HG02852 (cell line): ENCODE measurements around the gene KCNK15.
"Not testable (repeated sequence)": the region's sequence is repeated elsewhere in the genome, so short reads cannot be mapped to it uniquely, and the experiment has no call there.

ENCODE experiments used
- ATAC-seq: cut with Tn5 transposase; IDR thresholded peaks from one replicate; pipeline ENCODE4 v1.9.1; 2021; ENCODE audit warnings: mild to moderate bottlenecking, moderate library complexity; ENCODE audit not compliant: unreplicated experiment

Gene KCNK15

GRCh38 chr20:44745598-44746366 lies at the start of gene KCNK15:
TSS of gene KCNK15 (plus strand) at chr20:44745865. CDS start at chr20:44745911, 46 bp downstream.
- no peak for ATAC-seq

GRCh38 chr20:44696315-44696714 lies 49.4 kb upstream of the KCNK15 start:
- no peak for ATAC-seq

GRCh38 chr20:44697041-44697440 lies 48.6 kb upstream of the KCNK15 start:
- not testable (repeated sequence) for ATAC-seq

- no peak for ATAC-seq
Measured at GRCh38 chr20:44698351-44698750, 47.3 kb upstream of the KCNK15 start.

GRCh38 chr20:44700306-44700705 lies 45.4 kb upstream of the KCNK15 start:
- no peak for ATAC-seq

GRCh38 chr20:44701118-44701857 lies 44.4 kb upstream of the KCNK15 start:
- no peak for ATAC-seq

GRCh38 chr20:44701858-44702256 lies 43.8 kb upstream of the KCNK15 start:
- ATAC-seq: no peak

GRCh38 chr20:44702776-44703175 lies 42.9 kb upstream of the KCNK15 start:
- ATAC-seq: no peak

- no peak for ATAC-seq
Measured at GRCh38 chr20:44703183-44703925, 42.3 kb upstream of the KCNK15 start.

GRCh38 chr20:44703956-44704488 lies 41.6 kb upstream of the KCNK15 start:
- ATAC-seq: no peak

GRCh38 chr20:44704551-44704971 lies 41.1 kb upstream of the KCNK15 start:
- ATAC-seq: no peak

- no peak for ATAC-seq
Measured at GRCh38 chr20:44705364-44706094, 40.1 kb upstream of the KCNK15 start.

GRCh38 chr20:44706301-44707017 lies 39.2 kb upstream of the KCNK15 start:
- ATAC-seq: no peak

- ATAC-seq: no peak
Measured at GRCh38 chr20:44707018-44707579, 38.6 kb upstream of the KCNK15 start.

GRCh38 chr20:44709380-44709779 lies 36.3 kb upstream of the KCNK15 start:
- no peak for ATAC-seq

- no peak for ATAC-seq
Measured at GRCh38 chr20:44709797-44710196, 35.9 kb upstream of the KCNK15 start.

- no peak for ATAC-seq
Measured at GRCh38 chr20:44711237-44711636, 34.4 kb upstream of the KCNK15 start.

- ATAC-seq: no peak
Measured at GRCh38 chr20:44714102-44714700, 31.5 kb upstream of the KCNK15 start.
